ENCODE results near the gene XPO6.

GRCh38 chr16:28255838-28256237 is 44.1 kb upstream of the XPO6 start:
- TF ChIP-seq REST (IDR thresholded peaks at IDR 0.05; ENCODE audit: insufficient read depth in 1 of 2, low read depth in 2 of 2, low read length in 1 of 2) (no peak), CTCF (IDR thresholded peaks at IDR 0.05) (no peak), POLR2AphosphoS5 (IDR thresholded peaks at IDR 0.05; ENCODE audit: low read depth, low read length) (no peak), SIN3A (IDR thresholded peaks at IDR 0.05; ENCODE audit: borderline replicate concordance, insufficient read depth, low read depth, low read length) (no peak)

Data from Panc1 (cell line).